ENCODE measurements around the gene IRF4.

IRF4 gene

DNA sequence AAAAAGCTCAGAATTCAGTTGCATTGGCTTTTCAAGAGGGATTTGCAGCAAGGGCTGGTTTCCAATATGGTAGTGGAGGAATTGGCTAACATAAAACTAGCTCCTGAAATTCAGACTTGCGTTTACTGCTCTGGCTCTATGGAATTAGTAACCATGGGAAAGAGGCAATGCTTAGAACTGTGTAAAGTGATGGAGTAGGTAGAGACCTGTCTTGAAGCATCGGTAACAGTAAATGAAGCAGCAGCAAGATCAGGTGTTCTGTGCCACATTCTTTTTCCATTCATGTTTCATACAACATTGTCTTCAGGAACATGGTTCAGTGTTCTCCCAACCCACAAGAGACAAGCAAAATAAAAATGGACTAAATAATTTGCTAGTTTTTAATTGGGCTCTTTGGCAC, 6.5 kb downstream of the IRF4 start:
- no peak for DNase-seq (ENCODE audit: low read depth in 1 of 2, low spot score in 1 of 2)

DNA sequence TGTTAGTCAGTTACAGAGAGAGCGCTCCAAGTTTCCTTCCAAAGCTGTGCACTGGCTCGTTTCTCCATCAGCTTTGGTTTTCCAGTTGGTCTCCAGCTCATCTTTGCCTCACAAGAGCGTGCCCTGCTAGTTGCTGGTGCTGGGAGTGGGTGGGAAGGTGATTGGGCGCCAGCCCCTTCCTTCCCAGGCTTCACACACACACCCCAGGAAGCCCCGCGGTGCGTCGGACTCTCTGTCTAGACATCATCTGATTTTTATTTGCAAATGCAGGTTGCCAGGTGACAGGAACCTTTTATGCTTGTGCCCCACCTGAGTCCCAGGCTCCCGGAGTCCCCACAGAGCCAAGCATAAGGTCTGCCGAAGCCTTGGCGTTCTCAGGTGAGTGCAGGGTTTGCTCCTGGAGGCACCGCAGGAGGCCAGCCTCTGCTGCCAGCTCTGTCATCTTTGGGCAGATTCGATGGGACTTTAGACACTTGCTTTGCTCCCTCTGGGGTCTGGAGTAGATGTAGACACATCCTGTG, 7.1 kb downstream of the IRF4 start:
- DNase-seq (ENCODE audit: low read depth in 1 of 2, low spot score in 1 of 2): no peak

DNA sequence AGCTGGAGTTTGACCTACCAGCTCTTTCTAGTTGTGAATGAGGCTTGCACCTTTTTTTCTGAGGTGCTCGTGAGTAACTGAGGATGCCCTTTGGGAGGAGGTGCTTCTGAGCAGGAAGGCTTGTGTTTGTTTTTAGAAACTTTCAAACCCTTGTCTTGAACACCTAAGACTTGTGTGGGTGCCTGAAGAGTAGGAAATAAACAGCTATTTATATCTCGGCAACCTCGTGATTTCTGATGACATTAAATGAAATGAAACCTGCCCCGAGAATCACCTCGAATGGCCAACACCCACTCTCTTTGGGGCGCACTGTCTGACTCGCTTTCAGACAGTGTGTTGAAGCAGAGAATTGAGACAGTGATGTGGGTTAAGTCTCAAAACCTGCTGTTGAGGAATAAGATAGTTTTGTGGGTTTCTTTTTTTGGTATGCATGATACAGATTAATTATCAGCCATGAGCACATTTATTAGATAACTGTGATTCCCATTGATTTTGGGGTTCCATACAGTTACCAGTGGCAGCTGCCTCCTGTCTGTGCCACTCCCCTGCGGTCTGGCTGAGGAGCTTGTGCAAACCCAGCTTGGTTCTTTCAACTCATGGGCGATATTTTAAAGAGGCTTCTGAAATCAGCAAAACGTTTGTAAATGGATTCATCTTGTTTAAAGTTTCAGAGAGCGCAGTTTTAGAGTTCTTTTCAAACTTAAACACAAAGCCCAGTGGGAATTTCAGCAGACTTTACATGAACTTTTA, 8.4 kb downstream of the IRF4 start:
- no peak for DNase-seq (ENCODE audit: low read depth in 1 of 2, low spot score in 1 of 2)

DNA sequence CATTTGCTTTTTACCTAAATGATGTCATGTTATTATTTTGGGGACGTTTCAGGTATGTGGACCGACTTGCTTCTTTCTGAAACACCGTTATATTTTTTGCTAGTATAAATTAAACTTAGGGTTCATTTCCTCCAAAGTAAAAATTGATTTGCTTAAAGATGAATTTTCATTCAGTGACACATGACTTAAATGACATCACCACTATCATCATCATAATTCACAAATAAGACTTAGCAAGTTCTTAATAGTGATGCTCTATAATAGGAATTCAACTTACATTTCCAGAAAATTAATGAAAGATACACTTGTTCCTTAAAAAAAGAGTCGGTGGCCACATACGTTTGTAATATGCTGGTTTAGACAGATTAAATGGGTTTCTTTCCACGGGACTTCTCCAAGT, 9.3 kb downstream of the IRF4 start:
- DNase-seq (ENCODE audit: low read depth in 1 of 2, low spot score in 1 of 2): no peak

DNA sequence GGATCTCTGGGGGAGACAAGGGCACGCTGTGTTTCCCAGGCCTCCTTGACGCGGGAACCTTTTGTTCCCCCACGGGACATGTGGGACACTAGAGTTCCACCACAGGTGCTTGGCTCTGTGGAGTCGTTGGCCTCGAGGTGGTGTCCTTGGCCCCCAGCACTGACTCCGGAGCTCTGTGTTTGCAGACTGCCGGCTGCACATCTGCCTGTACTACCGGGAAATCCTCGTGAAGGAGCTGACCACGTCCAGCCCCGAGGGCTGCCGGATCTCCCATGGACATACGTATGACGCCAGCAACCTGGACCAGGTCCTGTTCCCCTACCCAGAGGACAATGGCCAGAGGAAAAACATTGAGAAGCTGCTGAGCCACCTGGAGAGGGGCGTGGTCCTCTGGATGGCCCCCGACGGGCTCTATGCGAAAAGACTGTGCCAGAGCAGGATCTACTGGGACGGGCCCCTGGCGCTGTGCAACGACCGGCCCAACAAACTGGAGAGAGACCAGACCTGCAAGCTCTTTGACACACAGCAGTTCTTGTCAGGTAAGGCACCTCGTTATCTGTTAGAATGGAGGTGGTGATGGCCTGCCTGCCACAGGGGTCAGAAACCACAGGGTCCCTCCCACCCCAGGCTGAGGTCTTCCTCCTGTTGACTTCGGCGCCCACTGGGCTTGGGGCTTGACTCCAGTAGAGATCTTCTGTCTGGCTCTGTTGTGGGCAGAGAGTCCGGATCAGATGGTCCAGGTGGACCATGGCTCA, 9.9 kb downstream of the IRF4 start:
- DNase-seq (ENCODE audit: low read depth in 1 of 2, low spot score in 1 of 2): no peak

DNA sequence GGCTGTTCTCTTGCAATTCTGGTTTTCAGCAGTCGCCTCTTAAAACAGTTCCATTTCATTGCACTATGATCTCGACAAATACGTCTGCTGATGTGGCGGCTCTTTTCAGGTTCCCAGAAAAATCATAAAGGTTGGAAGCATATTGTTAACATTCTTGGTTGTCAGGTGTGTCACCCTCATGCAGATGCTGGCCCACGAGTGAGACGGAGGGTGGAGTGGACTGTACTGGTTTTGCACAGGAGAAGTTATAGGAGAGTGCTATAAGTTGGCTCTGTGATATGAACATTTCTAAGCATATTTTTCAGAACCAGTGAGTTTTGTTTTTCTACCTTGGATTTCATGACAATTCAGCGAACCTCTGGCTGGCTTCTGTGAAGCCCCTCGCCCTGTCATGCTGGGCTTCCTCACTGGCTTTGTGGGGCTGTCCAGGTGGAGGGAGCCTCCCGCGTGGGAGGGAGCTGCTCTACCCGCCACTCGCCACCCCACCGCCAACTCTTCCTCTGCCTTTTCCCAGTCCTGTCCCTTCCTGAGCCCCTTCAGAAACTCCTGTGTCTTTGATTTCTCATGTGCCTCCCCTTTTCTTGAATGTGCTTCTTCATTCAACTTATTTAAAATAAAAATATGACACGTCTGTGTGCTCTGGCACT, 10.6 kb downstream of the IRF4 start:
- DNase-seq (ENCODE audit: low read depth in 1 of 2, low spot score in 1 of 2): no peak

DNA sequence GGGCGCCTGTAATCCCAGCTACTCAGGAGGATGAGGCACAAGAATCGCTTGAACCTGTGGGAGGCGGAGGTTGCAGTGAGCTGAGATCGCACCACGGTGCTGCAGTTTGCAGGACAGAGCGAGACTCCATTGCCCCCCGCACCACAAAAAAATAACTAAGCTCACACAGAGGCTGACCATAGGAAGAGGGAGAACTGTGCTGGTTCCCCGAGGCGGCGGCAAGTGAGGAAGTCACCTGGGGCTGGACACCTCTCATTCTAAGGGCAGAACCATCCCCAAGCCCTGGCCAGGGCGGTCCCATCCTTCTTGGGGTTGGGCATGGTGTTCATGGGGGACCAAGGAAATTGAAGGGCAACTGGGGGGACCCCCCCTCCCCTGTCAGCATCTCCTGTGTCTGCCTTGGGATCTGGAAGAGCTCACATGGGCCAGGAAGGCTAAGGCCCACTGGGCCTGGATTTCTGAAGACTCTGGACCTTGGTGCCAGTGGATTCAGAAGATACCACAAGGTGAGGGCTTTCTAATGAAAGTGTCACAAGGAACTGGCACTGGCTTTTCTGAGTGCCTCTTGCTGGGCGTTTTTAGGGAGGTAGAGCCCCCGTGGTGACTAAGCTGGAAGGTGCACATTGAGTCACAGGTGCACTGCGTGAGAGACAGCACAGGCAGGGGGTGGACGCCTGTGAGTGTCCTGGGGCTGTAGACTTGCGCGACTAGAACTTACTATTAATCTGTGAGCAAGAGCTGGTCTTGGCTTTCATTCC, 11.5 kb downstream of the IRF4 start:
- DNase-seq (ENCODE audit: low read depth in 1 of 2, low spot score in 1 of 2): peak in 1 of 2 donors; percentile 54

DNA sequence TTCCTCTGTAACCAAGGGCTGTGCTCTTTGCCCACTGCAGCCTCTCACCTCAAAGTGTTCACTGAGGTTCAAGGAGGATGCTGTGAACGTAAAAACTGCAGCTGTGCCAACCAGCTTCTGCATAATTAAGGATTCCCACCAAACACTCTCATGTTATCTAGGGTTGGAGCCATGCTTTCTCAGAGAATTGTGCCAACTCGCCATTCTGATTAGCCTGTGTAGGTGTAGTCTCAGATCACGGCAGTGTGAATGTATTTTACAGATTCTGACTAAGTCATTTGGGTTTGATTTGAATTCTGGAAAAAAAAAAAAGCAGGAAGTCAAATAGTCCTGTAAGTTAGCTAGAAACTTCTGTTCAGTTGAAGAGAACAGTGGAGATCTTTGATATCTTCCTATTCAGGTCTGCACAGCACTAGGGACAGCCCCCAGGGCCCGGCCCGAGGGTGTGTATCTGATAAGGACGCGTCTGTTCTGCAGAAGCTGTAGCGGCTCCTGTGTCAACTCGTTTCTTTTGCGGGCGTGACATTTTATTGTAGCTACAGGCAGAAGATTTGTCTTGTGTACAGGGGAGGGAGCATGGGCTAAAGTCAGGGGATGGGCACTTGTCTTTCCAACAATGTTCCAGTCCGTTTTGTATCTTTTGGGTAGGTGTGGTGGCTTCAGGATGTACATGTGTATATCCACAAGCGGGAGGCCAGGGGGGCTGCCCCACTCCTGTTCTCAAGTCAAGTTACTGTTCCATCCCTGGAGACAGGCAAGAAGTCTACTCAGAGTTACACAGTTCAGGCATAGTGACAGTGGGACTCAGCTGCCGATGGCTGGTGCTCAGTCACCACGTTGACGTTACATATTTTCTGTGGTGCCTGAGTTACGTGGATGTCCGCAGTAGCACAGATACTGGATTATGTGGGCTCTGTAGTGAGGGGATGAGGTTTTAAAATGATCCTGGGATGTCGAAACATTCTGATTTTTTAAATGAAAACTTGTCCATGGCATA, 12.4 kb downstream of the IRF4 start:
- DNase-seq (ENCODE audit: low read depth in 1 of 2, low spot score in 1 of 2): no peak

DNA sequence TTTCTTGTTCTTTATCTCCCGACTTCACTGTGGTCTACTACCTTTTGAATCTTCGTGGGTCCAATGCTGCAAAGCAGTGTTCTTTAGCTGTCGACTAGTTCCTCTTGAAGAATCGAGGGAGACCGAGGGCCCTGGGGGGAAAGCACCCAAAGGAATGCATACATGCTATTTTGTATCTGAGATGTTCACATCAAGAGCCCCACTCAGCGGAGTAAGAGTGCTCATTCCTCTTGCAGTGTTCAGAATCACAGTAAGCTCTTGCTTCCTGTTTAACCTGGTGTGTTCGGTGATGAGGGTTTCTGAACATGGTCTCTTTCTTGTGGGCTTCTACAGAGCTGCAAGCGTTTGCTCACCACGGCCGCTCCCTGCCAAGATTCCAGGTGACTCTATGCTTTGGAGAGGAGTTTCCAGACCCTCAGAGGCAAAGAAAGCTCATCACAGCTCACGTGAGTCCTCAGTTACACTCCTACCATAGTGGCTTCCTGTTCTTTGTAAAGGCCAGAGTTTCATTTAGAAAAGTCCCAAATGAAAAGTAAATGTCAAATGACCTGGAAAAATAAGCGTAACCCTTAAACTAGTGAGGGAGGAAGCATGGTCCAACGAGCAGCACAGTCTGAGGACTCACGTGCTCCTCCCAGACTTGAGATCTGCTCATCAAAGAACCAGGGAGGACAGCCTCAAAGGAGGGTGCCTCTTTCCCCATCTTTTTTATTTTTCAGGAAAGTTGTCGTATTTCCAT, 13.3 kb downstream of the IRF4 start:
- no peak for DNase-seq (ENCODE audit: low read depth in 1 of 2, low spot score in 1 of 2)

DNA sequence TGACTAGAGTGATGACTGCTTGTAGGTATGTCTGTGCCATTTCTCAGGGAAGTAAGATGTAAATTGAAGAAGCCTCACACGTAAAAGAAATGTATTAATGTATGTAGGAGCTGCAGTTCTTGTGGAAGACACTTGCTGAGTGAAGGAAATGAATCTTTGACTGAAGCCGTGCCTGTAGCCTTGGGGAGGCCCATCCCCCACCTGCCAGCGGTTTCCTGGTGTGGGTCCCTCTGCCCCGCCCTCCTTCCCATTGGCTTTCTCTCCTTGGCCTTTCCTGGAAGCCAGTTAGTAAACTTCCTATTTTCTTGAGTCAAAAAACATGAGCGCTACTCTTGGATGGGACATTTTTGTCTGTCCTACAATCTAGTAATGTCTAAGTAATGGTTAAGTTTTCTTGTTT, 16.6 kb downstream of the IRF4 start:
- no peak for DNase-seq (ENCODE audit: low read depth in 1 of 2, low spot score in 1 of 2)

DNA sequence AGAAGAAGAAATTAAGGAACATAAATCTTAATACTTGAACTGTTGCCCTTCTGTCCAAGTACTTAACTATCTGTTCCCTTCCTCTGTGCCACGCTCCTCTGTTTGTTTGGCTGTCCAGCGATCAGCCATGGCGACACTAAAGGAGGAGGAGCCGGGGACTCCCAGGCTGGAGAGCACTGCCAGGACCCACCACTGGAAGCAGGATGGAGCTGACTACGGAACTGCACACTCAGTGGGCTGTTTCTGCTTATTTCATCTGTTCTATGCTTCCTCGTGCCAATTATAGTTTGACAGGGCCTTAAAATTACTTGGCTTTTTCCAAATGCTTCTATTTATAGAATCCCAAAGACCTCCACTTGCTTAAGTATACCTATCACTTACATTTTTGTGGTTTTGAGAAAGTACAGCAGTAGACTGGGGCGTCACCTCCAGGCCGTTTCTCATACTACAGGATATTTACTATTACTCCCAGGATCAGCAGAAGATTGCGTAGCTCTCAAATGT, 17.1 kb downstream of the IRF4 start:
- DNase-seq (ENCODE audit: low read depth in 1 of 2, low spot score in 1 of 2): no peak

DNA sequence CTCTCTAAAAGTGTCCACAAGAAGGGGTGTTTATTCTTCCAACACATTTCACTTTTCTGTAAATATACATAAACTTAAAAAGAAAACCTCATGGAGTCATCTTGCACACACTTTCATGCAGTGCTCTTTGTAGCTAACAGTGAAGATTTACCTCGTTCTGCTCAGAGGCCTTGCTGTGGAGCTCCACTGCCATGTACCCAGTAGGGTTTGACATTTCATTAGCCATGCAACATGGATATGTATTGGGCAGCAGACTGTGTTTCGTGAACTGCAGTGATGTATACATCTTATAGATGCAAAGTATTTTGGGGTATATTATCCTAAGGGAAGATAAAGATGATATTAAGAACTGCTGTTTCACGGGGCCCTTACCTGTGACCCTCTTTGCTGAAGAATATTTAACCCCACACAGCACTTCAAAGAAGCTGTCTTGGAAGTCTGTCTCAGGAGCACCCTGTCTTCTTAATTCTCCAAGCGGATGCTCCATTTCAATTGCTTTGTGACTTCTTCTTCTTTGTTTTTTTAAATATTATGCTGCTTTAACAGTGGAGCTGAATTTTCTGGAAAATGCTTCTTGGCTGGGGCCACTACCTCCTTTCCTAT, 17.9 kb downstream of the IRF4 start:
- DNase-seq (ENCODE audit: low read depth in 1 of 2, low spot score in 1 of 2): no peak

DNA sequence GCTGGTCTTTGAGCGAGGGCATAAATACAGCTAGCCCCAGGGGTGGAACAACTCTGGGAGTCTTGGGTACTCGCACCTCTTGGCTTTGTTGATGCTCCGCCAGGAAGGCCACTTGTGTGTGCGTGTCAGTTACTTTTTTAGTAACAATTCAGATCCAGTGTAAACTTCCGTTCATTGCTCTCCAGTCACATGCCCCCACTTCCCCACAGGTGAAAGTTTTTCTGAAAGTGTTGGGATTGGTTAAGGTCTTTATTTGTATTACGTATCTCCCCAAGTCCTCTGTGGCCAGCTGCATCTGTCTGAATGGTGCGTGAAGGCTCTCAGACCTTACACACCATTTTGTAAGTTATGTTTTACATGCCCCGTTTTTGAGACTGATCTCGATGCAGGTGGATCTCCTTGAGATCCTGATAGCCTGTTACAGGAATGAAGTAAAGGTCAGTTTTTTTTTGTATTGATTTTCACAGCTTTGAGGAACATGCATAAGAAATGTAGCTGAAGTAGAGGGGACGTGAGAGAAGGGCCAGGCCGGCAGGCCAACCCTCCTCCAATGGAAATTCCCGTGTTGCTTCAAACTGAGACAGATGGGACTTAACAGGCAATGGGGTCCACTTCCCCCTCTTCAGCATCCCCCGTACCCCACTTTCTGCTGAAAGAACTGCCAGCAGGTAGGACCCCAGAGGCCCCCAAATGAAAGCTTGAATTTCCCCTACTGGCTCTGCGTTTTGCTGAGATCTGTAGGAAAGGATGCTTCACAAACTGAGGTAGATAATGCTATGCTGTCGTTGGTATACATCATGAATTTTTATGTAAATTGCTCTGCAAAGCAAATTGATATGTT, 19.2 kb downstream of the IRF4 start:
- DNase-seq (ENCODE audit: low read depth in 1 of 2, low spot score in 1 of 2): no peak

DNA sequence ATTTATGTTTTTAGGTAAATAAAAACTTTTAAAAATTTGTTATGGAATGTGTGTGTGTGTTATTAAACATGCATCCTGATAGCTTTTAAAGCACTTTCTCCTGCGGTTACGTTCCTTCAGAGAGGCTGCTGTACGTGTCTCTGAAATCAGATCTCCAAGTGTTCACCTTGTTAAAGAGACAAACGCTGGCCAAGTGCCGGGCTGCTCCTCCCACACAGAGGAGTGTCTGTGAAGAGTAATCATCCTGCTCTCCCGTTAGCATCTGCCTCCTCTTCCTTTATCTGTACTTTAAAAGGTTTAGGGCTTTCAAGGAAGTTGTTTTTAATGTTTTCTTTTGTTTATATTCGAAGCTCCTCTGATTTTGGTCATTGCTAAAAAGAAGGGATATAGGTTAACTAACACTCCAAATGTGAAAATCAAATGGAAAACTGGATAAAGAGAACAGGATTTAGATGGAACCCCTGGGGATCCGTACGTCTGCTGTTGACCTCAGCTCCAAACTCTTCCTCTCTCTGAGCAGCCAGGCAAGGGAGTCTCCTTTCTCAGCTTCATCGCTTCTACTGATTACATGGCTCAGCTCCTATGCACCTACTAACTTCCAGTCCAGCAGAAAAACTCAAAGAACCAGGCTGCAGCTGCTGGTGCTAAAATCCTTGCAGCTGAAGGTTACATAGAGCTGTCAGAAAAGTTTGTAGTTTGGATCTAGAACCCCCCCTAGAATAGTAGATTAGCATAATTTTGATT, 20.0 kb downstream of the IRF4 start:
- no peak for DNase-seq (ENCODE audit: low read depth in 1 of 2, low spot score in 1 of 2)

DNA sequence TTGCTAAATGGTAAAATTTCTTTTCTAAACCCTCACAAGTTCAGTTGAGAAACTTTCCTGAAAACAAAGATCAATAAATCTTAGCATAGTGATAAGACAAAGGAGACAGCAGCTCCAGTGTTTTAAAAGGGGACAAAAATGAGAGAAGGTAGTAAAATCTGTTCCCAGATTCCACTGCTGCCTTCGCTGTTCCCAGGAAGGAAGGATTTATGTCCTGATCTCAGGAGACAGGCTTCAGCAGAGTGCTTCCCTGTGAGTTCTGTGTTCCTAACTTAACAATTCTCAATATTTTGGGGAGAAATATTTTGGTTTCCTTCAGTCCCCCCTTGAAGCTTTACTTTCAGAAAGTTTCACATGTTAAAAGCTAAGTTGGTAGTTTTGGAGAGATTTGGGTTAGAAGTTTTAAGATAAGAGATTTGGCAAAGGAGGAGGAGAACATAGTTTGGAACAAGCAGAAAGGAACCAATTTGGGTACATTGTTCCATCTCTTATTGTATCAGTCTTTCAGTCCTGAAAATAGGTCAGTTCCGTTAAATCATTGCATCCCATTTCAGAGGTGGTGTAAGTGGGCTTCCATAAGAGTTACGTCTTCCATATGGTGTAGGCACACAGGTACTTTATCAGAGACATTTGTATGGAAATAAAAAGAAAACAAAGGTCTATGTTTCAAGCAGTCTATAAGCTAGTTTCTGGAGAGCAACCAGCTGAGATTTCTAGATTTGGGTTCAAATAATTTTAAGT, 20.8 kb downstream of the IRF4 start:
- no peak for DNase-seq (ENCODE audit: low read depth in 1 of 2, low spot score in 1 of 2)

DNA sequence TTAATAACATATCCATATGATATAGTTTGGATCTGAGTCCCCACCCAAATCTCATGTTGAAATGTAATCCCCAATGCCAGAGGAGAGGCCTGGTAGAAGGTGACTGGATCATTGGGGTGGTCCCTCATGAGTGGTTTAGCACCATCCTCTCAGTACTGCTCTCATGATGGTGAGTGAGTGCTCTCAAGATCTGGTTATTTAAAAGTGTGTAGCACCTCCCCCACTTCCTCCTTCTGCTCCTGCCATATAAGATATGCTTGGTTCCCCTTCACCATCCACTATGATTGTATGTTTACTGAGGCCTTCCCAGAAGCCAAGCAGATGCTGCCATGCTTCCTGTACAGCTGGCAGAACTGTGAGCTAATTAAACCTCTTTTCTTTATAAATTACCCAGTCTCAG, 22.9 kb downstream of the IRF4 start:
- DNase-seq (ENCODE audit: low read depth in 1 of 2, low spot score in 1 of 2): no peak

DNA sequence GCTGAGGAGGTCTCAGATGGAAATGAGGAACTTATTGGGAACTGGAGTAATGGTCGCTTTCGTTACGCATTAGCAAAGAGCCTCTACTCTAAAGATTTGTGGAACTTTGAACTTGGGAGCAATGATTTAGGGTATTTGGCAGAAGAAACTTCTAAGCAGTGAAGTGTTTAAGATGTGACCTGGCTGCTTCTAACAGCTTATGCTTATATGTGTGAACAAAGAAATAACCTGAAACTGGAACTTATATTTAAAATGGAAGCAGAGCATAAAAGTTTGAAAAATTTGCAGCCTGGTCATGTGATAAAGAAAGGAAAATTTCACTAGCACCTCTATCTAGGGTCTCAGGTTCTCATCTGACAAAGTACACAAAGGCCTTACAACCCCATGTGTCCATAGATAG, 23.5 kb downstream of the IRF4 start:
- no peak for DNase-seq (ENCODE audit: low read depth in 1 of 2, low spot score in 1 of 2)
